CD4-positive, alpha-beta T cell (primary cell): ENCODE results near the gene CISH. TPM values are rescaled to one million over a fixed set of nuclear protein-coding genes. Genes with fewer than 3 reads are reported as not detected.

Experiments
- ATAC-seq: fragments of 200-7000 bp; cut with Tn5 transposase; one replicate; pipeline ENCODE4 v1.10.0; 2022; ENCODE audit warnings: mild to moderate bottlenecking; ENCODE audit not compliant: poor library complexity
- CTCF ChIA-PET: fragments of 350-600 bp; sonication (Branson Sonifier 250); formaldehyde crosslinking; loops from one replicate; lab custom pipeline; 2021; ENCODE audit warnings: antibody characterized with exemption, inconsistent platforms; lab: Charles Lee
- POLR2A ChIA-PET: fragments of 350-600 bp; sonication (Branson Sonifier 250); formaldehyde crosslinking; loops from one replicate; lab custom pipeline; 2021; ENCODE audit warnings: antibody characterized with exemption, inconsistent platforms; lab: Charles Lee
- DNase-seq, 14 experiments: peaks; one replicate each; pipeline ENCODE4 v3.0.0-alpha.2; 2013 to 2020; ENCODE audit warnings: mixed read lengths in 2 of 14
- H3K27ac ChIP-seq, 2 donors: one replicate each; pipeline versions ENCODE4 v1.5.1 to v1.7.0; 2013; ENCODE audit warnings: low read length in 2 of 2, low read depth in 1 of 2, mild to moderate bottlenecking in 1 of 2
- H3K27me3 ChIP-seq, 2 experiments: 1 replicate in 1 of 2; 2 replicates in 1 of 2; pipeline versions ENCODE4 v1.6.1 to v1.7.0; 2013; ENCODE audit warnings: low read length in 2 of 2, control low read depth in 1 of 2, mild to moderate bottlenecking in 1 of 2, moderate library complexity in 1 of 2; ENCODE audit not compliant: insufficient read depth in 2 of 2, control insufficient read depth in 1 of 2
- H3K36me3 ChIP-seq: one replicate; pipeline ENCODE4 v1.6.1; 2013; ENCODE audit warnings: low read length, control low read depth; ENCODE audit not compliant: insufficient read depth
- H3K4me1 ChIP-seq: one replicate; pipeline ENCODE4 v1.6.1; 2013; ENCODE audit warnings: low read length, control low read depth; ENCODE audit not compliant: insufficient read depth
- H3K4me3 ChIP-seq: one replicate; pipeline ENCODE4 v1.5.1; 2013; ENCODE audit warnings: mild to moderate bottlenecking, low read length, moderate library complexity
- H3K9me3 ChIP-seq, 2 experiments: 1 replicate in 1 of 2; 2 replicates in 1 of 2; pipeline versions ENCODE4 v1.6.1 to v1.7.0; 2013; ENCODE audit warnings: low read length in 2 of 2, mild to moderate bottlenecking in 2 of 2, control low read depth in 1 of 2, moderate library complexity in 1 of 2; ENCODE audit not compliant: control insufficient read depth in 1 of 2, insufficient read depth in 1 of 2
- H3K27ac Mint-ChIP-seq: one replicate; pipeline ENCODE4 v1.8.0; 2020; ENCODE audit warnings: mixed read lengths
- H3K27me3 Mint-ChIP-seq: one replicate; pipeline ENCODE4 v1.8.0; 2021; ENCODE audit warnings: mixed read lengths
- H3K36me3 Mint-ChIP-seq: one replicate; pipeline ENCODE4 v1.8.0; 2021; ENCODE audit warnings: low read depth, mixed read lengths
- H3K4me1 Mint-ChIP-seq: one replicate; pipeline ENCODE4 v1.8.0; 2021; ENCODE audit warnings: low read depth, mixed read lengths
- H3K4me3 Mint-ChIP-seq: one replicate; pipeline ENCODE4 v1.8.0; 2020; ENCODE audit warnings: mild to moderate bottlenecking, mixed read lengths
- H3K9me3 Mint-ChIP-seq: one replicate; pipeline ENCODE4 v1.8.0; 2020; ENCODE audit warnings: mixed read lengths
- intact Hi-C, 2 experiments: fragments of 100-400 bp; cut with DNase I in 1 of 2; cut with micrococcal nuclease in 1 of 2; formaldehyde crosslinking; loops; one replicate each; pipeline versions ENCODE4 v1.15.1 to v1.9.0; 2023 to 2025; cut with DNase I, micrococcal nuclease
- total RNA-seq, 174 experiments: library from RNA in 2 of 174; stranded (reverse) in 2 of 174; gene quantifications; one replicate each; pipeline ENCODE4 v1.2.3 and lab custom pipeline; 2021 to 2026
- TF ChIP-seq, protein P1 (sequence below): fragments of 200-600 bp; IDR thresholded peaks from one replicate; pipeline ENCODE4 v1.8.0; 2022; ENCODE audit warnings: antibody characterized with exemption, mild to moderate bottlenecking

CISH gene
- total RNA-seq, 2 experiments from 2014 or later, result 3.5 to 3.7 TPM

DNA sequence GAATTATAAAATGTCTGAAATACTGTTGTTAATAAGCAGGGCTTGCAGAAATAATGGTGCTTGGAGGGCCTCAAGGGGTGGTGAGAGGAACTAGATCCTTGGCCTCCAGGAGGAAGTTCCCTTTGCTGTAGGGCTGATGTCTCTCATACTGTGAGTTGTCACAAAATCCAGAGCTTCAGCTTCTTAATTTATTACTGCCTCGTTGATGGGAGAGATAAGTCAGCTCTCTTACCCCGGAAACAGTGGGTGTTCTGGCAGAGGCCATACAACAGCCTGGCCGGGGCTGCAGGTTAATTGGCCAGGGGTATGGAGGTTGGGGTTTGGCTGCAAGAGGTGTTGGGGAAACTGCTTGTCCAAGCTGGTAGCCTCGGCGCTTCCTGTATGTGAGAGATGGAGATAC, 20.9 kb upstream of the CISH start:
- ChIA-PET CTCF (interaction anchor here (0.8 to 1.4 kb wide), 2 partner anchors 15 to 17 kb away, joined by 3 to 7 read pairs; no protein-coding TSS in a partner anchor), POLR2A (interaction anchor here (0.8 kb wide), 1 partner anchor 16 kb away, joined by 3 read pairs; no protein-coding TSS in a partner anchor)
- no peak for ATAC-seq
- Mint-ChIP-seq H3K9me3 (no peaks in the 10 kb centered on the region), H3K36me3 (peaks cover 31% of the 10 kb centered on the region), H3K4me1 (peaks cover 84% of the 10 kb centered on the region), H3K27ac (peak overlapping the region; percentile 85), H3K27me3 (no peaks in the 10 kb centered on the region), H3K4me3 (peak overlapping the region; percentile 54)
- Histone ChIP-seq H3K9me3 (no peaks in the 10 kb centered on the region), H3K4me1 (peaks cover 95% of the 10 kb centered on the region), H3K27ac (no peak overlapping the region), H3K4me3 (no peak overlapping the region), H3K36me3 (peaks cover 25% of the 10 kb centered on the region), H3K27me3 (no peaks in the 10 kb centered on the region)
- peak in 1 of 14 experiments; percentile 42 for DNase-seq
- intact Hi-C loops, result no loop called here
- TF ChIP-seq, protein P1, sequence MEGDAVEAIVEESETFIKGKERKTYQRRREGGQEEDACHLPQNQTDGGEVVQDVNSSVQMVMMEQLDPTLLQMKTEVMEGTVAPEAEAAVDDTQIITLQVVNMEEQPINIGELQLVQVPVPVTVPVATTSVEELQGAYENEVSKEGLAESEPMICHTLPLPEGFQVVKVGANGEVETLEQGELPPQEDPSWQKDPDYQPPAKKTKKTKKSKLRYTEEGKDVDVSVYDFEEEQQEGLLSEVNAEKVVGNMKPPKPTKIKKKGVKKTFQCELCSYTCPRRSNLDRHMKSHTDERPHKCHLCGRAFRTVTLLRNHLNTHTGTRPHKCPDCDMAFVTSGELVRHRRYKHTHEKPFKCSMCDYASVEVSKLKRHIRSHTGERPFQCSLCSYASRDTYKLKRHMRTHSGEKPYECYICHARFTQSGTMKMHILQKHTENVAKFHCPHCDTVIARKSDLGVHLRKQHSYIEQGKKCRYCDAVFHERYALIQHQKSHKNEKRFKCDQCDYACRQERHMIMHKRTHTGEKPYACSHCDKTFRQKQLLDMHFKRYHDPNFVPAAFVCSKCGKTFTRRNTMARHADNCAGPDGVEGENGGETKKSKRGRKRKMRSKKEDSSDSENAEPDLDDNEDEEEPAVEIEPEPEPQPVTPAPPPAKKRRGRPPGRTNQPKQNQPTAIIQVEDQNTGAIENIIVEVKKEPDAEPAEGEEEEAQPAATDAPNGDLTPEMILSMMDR, result no peak

DNA sequence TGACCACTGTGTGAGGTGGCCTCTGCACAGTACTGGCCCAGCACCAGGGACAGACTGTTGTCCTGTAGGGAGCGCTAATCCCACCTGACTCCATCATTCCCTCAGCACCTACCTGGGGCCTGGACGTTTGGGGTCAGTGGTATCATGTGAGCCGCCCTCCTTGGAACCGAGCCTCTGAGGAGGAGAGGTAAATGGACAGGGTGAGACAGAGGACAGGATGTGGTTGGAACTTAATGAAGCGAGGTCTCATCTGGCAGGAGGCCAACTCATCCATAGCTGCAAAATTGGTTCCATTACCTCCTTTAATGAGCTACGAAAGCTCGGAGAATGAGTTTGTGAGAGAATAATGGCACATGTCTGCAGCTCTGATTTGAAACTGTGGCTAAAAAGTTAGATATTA, 19.3 kb upstream of the CISH start:
- no peaks in the 10 kb centered on the region for H3K9me3 ChIP-seq
- peaks cover 81% of the 10 kb centered on the region for H3K4me1 Mint-ChIP-seq
- intact Hi-C loops, result no loop called here
- H3K27me3 Mint-ChIP-seq, result no peaks in the 10 kb centered on the region
- H3K9me3 Mint-ChIP-seq, result no peaks in the 10 kb centered on the region
- ATAC-seq (no peak), DNase-seq (no peak)
- TF ChIP-seq, protein P1, result no peak
- ChIA-PET CTCF (interaction anchor here (1.1 to 1.2 kb wide), 2 partner anchors 15 to 26 kb away, joined by 3 read pairs; no protein-coding TSS in a partner anchor), POLR2A (interaction anchor here (1.1 to 1.3 kb wide), 2 partner anchors 11 to 14 kb away, joined by 3 to 5 read pairs; no protein-coding TSS in a partner anchor)
- peak overlapping the region; percentile 70 for H3K27ac Mint-ChIP-seq
- H3K27me3 ChIP-seq, result no peaks in the 10 kb centered on the region
- H3K4me3 ChIP-seq, result no peak overlapping the region
- no peak overlapping the region for H3K27ac ChIP-seq
- peaks cover 96% of the 10 kb centered on the region for H3K4me1 ChIP-seq
- H3K4me3 Mint-ChIP-seq, result no peak overlapping the region
- H3K36me3 ChIP-seq, result peaks cover 25% of the 10 kb centered on the region
- H3K36me3 Mint-ChIP-seq, result peaks cover 29% of the 10 kb centered on the region

DNA sequence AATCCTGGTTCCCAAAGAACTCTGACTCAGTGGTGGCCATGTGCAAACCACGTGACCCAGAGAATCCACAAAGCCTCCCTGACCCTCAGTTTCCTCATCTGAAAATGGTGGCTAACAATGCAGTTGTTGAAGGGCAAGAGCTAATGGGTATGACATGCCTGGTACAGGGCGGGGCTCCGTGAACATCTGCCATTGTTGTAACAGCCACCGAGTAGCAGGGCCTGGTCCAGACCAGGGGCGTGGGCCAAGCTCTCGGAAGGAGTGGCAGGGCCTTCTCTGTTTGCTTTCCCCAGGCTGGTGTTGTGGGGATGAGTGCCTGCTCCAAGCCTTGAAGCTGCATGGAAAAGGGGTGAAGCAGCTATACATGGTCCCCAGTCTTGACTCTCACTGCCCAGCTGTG, 18.8 kb upstream of the CISH start:
- intact Hi-C loops, result no loop called here
- TF ChIP-seq, protein P1, result no peak
- Mint-ChIP-seq H3K27ac (peak overlapping the region; percentile 70), H3K4me1 (peaks cover 83% of the 10 kb centered on the region), H3K27me3 (no peaks in the 10 kb centered on the region), H3K36me3 (peaks cover 29% of the 10 kb centered on the region), H3K4me3 (no peak overlapping the region), H3K9me3 (no peaks in the 10 kb centered on the region)
- Histone ChIP-seq H3K36me3 (peaks cover 25% of the 10 kb centered on the region), H3K9me3 (no peaks in the 10 kb centered on the region), H3K4me3 (no peak overlapping the region), H3K27me3 (no peaks in the 10 kb centered on the region), H3K27ac (no peak overlapping the region), H3K4me1 (peaks cover 96% of the 10 kb centered on the region)
- CTCF ChIA-PET, result interaction anchor here (1.1 to 1.2 kb wide), 2 partner anchors 14 to 26 kb away, joined by 3 read pairs; no protein-coding TSS in a partner anchor
- no peak for DNase-seq
- no peak for ATAC-seq
- POLR2A ChIA-PET, result interaction anchor here (1.1 to 3.4 kb wide), 3 partner anchors 10 to 14 kb away, joined by 3 to 10 read pairs (median 5); no protein-coding TSS in a partner anchor
